Activated CD4-positive, CD25-positive, alpha-beta regulatory T cell treated with anti-CD3 and anti-CD28 coated beads, Interleukin-2, amount 50 U/mL, for 72 hours (primary cell): Measurements from ENCODE around the gene FXYD6.

Experiments
- DNase-seq: peaks from one replicate; pipeline ENCODE4 v3.0.0; 2021

Gene FXYD6

DNA sequence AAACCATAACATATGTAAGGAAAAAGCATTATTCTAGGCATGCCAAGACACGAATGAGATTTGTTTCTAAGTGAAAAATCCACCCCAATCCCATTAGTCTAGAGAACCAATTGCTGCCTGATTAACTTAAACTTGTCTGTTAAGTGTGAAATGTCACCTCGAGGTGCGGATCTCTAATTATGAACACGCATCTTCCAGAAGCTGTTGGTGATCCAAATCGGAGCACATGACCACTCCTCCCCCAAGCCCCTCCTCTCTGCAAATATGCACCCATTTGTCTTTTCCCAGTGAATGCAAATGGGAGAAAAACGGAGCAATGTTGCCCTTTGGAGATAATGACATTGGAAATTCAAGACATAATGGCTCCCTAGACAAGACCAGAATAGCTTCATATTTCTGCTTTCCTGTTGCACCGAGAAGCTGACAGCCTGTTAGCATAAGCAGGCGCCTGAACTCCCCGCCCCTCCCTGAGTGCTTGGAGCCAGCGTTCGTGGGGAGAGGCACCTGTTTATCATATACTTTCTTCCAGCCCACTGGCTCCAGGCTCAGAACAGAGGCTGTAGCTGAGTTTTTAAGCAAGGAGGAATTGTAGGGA is 6.0 kb upstream of the FXYD6 start:
- no peak for DNase-seq

DNA sequence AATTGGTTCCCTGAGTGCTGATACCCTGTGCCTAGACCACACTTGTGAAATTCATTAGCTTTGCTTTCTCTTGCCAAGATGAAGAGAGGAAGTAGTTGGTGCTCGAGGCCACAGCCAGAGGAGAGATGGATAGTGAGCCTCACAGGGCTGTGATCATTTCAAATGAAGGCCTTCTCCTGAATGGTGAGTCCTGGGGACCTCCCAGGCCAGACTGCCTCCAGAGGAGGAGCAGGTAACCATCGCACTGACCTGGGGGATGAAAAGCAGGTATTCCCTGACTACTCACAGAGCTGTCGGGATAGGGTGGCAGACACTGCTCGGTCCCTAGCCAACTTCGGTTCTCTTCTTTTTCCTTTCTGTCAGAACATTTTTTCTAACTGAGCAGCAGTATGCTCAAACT is 4.8 kb upstream of the FXYD6 start:
- DNase-seq: no peak

DNA sequence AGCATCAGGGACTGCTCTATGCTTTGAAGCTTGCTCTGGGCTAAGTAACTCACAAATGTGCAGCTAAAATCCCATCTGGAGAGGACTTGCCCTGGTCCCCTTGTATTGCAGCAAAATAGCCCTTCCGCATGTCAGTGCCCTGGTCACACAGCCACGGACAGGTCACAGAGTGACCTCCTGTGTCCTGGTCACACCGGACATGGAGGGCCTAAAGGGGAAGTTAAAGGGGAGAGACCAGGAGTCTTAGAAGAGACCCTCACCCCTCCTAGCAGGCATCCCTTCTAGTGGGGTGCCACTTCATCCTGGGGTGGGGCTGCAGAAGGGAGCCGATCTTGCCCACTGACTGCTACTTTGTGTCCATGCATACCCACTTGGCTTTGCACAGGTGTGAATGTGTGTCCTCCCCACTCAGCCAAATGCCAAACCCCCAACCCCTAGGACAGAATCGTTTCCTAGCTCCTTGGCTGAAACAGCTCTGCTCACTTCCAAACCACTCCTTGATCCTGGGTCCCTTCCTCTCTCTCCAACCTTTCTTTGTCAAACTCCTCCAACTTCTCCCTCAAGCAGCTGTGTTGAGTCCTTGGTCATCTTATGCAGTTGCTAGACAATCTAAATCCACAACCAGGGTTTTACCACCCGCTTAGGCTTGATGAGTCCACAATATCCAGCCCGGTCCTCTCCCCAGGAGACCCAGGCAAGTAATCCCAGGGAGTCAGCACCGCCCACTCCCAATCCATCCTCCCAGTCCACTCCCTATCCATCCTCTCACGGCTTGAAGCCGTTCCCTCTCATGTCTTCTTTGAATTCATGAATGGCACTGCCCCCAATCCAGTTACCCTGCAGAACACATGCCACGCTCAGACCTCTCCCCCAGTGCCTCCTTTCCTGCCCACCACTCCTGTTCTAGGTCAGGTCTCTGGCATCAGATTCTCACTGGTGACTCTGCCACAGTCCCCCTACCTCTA is 3.3 kb upstream of the FXYD6 start:
- no peak for DNase-seq

DNA sequence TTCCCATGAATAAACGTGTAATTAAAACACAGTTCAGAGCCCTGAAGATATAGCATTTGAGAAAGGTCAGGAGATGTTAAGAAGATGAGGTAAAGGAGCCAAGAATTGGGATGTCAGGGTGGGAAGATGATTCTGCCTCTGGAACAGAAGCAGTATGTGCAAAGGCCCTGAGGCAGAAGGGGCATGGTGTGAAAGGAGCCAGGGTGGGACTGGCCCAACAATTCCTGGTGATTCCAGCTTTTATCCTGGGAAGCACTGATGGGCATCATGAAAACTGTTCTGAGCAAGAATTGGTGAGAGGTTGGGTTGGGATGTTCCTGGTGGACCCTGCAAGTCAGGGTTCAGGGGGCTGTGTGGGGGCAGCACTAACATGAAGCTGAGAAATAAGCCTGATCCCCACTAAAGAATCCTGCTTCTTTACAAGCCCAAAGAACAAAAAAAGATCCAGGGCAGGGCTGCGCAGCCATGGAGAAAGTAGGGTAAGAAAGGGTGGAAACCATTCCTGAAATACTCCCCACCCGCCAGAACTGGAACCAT is 2.5 kb upstream of the FXYD6 start:
- no peak for DNase-seq

DNA sequence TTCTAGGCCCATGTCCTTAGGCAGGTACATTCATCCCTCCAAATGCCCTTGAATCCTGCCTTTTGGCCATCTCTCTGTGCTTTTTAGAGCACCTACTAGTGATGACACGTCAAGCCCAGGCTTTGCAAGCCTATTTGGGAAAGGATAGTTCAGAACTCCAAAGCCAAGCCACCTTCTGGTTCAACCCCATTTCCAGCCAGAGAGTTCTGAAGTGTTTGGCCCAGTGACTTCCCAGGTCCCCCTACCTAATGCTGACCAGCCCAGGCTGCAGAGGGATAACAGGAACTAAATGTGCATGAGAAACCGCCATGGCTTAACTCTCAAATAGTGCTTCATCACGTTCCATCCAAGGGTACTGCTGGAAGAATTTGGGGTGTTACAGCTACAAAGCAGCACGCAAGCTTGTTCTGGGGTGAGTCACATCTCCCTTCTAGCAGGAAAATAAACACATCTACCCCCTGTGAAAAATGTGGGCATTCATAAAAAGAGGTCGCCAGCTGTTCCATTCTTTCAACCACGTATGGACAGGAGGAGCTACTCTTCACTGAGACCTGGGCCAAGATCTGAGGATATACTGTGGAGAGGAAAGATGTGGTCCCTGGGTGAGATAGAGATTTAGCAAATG is 2.0 kb upstream of the FXYD6 start:
- no peak for DNase-seq

DNA sequence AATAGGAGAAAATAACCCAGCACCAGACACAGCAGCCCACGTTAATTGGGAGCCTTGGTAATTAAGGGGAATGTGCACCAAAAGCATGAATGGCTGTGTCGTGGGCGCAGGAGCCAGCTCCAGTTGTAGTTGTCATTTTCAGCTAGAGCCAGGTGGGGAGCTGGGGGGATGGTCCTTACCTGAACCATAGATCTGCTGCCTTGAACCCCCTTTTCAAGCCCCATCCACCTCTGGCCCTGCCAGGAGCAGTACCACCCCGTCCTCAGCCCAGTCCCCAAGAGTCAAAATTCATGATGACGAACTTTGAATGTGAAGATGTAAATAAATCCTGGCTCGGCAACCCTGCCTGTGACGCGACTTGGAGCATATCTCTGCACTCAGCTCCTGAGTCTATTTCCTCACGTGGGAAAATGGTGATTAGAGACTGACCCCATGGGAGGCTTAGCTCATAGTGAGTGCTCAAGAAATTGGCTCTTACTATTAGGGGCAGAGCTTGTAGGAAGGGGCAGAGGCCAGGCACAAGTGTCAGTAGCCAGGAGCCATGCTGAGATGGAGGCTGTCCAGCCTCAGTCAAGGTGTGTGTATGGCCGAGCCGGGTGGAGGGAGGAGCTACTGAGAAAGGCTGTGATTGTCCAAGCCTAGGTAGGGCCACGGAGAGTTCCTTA is 794 bp upstream of the FXYD6 start:
- DNase-seq: no peak

DNA sequence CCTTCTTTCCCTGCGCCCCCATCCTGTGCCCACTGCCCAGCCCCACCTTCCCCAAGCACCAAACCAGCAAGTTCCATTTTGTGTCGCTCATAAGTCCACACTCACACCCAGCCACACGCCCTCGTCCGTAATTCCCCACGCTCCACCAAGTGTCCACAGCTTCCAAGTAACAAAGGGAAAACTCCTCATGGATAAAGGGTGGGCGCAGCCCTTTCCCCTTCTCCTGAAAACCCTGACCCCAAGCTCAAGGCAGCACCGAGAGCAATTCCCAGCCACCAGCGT is 458 bp downstream of the FXYD6 start:
- no peak for DNase-seq

DNA sequence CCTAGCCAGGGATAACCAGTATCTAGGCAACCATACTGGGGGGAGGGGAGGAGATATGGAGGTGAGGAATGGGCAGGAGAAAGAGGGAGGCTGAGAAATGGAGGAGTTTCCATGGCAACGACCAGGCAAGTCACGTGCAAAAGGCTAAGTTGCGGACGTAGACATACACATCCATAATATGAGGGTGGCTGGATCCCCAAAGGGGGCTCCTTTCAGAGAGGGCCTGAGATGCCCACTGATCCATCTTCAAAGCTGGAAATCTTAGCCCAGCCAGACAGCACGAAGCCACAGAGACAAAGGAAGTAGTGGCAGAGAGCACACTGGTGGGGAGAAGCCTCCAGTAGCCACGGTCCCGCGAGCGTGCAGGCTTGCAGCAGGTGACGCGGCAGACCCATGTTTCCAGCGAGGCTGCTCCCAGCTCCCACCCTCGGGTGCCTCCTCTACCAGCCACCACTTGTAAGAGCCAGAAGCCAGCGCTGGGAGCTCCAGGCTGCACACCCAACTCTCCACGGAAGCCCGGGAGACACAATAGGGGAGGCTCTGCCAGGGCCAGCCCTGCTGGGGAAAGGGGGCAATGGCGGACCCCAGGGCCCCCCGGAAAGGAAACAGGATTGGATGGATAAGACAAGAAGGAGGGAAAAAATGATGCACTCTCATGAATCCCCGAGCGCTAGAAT is 938 bp downstream of the FXYD6 start:
- peak; percentile 42 for DNase-seq

DNA sequence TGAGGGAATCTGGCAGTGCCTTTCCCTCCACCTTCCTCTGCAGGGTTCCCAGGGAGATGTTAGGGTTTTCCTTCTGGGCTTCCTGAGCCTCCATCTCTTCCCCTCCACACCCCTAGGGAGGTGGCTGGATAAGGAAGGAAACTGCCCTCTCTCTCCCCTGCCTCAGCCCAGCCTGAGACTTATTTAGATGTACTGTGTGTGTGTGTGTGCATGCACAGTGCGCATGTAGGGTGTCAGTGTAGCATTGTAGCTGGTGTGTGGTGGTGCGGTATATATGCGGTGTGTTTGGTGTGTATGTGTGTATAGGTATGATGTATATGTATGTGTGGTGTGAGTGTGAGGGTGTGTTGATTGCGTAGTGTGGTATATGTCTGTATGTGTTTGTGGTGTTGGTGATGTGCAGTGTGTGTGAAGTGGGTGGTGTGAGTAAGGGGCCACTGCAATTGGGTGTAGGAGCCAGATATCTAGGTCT is 1.5 kb downstream of the FXYD6 start:
- DNase-seq: no peak

DNA sequence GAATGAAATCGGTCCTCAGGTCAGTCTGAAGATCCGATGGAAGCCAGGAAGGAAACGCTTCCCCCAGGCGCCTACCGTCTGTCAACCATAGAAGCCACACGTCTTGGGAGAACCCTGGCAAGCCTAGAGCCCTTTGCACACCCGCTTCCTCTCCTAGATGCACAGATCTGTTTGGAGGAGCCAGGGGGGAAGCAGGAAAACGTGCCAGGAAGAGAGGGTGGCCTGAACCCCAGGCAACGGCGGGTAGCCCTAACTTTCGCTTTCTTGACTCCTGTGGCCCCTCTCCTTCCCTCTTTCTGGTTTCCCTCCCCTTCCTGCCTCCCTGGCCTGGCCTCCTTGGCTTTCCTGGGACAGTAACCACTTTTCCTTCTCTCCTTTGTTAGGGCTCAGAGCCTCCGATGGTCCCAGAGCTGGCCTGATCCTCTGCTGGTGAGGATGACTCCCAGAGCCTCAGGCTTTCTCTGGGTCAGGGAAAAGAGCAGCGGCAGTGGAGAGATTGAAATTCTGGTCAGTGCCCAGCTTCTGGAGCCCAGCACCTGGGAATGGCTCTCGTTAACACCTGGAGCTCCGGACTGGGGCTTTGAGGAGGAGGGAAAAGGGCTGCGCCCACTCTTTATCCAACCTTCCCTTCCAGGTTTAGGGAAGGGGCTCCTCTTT is 2.1 kb downstream of the FXYD6 start:
- no peak for DNase-seq

DNA sequence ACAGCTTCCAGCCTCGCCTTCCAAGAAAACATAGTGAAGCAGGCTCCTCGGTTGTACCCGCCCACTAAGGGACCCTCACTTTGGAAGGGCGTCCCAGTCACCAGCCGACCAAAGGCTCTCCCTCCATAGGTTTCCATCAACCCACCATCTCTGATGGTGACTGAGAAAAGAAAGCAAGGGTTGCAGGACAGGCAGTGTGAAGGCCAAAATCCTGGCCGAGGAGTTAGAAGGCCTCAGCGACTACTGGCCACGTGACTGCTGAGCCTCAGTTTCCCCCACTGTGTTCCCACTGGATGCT is 2.7 kb downstream of the FXYD6 start:
- no peak for DNase-seq

DNA sequence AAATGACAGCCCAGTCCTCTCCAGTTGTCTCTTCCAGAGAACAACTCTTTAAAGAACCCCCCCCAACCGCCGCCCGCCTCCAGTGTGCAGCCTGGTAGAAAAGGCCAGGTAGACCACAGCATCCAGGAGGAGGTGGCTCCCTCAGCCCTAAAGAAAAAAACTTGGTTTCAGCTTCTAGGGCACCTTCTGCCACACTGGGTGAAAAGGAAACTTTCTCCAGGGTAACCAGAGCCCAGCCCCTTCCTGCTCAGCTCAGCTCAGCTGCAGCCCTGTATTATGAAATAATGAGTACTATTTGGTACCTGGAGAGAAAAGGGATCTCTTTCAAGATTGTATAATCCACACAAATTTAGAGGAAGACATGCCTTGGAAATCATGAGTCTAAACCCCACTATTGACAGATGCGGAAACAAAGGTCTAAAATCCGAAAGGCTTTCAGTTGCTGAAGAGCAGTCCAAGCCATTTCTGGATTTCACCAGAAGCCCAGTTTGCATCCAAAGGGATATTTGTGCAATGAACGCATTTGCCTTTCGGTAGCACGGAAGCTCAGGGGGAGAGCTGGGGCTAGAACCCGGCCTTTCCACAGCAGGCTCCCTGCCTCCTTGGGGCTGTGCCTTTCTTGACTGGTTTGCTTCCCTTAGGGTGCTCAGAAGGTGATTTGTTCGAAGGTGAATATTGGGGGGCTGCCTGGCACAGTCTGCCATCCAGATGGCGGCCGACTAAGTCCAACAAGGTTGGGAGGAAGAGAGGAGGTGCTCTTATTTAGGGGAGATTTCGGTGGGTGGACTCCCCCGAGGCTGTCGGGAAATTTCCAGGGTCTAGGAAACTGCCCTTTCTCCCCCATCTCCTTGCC is 3.3 kb downstream of the FXYD6 start:
- no peak for DNase-seq

DNA sequence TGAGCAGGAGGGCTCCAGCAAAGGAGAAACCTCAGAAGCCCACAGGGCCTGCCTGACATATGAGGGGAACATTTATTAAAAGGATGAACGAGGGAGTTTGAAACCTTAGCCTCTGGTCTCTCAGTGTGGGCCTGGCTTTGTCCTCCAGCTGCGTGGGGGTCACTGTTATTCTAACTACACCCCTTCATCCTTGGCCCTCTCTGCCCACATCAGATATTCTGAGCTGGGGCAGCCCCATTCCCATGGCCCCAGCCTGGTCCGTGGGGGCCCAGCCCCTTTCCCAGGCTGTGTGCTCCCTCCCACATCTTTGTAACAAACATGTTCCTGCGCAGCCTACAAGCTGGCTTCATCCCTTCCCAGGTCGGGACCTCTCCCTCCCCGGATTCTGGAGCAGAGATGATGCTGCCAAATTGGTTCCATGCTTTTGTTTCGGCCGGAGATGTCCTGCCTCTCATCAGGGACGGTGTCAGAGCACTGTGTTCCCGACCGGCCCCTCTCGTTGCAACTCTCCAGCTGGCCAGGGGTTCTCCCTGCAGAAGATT is 4.0 kb downstream of the FXYD6 start:
- DNase-seq: no peak

DNA sequence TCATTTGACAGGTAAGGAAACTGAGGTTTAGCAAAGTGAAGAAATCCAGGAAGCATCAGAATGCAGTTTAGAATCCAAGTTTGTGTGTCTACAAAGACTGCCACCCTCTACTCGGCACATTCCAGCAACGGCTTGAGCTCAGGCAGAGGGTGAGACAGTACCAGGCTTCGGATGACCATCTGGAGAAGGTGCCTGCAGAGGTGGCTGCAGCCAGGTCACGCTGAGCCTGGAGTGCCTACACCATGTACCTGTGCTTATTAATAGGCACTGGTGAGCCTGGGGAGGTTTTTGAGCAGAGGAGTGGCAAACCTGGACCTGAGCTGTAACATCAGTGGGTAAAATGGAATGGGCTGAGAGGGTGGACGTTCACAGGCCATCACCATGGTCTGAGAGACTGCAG is 4.7 kb downstream of the FXYD6 start:
- no peak for DNase-seq

DNA sequence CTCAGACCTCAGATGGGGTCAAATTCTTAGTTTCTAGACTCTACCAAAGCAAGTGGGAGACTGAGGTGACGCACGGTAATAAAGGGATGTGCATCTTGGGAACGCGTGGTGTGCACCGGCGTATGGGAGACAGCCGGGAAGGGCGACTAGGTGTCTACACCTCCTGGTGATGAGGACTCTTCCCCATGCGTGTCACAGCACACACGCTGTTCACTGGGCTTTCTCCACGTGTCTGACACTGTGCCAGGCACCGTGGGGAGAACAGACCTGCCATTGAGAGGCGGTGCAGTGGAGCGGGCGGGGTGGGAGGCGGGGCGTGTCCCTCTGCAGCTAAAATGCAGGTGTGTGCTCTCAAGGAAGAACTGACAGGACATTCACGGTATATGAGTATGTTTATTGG is 5.3 kb downstream of the FXYD6 start:
- no peak for DNase-seq

DNA sequence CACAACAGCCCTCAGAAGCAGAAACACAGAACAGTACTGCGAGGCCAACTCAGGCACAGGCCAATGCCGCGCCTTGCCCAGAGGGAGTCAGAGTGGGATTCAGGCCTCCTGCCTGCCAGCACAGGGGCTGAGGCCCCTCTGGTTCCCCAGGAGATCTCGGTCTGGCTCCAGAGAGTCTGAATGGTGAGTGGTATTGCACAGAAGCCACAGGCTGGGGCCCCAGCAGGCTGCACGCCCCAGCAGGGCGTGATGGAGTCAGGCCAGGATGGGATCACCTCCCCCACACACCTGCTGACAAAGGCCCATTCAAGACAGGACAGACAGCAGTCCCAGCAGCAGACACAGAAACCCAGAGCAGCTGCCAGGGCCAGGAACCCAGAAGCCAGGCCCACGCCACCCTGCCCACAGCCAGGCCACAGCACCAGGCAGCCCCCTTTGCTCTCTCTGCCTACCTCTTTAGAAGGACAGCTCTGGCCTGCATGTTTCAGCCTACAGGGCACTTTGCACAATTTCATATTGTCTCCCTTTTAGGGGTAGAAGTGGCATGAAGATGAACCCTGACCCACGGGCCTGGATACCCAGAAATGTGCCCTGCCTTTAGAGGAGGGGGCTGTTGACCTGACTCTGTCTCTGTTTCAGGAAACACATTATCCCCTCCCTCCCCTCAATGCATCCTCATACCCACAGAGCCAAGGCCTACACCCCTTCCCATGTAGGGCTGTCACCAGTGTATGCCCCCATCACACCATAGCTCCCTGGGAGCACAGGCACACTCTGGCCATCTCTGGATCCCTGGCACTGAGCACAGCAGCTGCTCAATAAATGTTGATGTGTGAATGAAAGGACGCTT is 6.1 kb downstream of the FXYD6 start:
- DNase-seq: no peak

DNA sequence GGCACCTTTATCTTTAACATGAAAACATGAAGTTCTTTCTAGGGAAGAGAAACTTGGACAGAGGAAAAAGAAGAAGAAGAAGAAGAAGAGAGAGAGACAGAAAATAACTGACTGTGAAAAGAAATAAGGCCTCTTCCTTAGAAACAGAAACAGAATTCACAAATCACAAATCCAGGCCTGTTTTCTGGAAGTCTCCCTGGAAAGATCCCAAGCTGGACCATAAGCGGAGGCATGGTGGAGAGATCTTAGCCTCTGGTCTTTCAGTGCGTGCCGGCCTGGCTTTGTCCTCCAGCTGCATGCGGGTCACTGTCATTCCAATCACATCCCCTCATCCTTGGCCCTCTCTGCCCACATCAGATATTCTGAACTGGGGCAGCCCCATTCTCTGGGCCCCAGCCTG is 6.9 kb downstream of the FXYD6 start:
- DNase-seq: no peak

DNA sequence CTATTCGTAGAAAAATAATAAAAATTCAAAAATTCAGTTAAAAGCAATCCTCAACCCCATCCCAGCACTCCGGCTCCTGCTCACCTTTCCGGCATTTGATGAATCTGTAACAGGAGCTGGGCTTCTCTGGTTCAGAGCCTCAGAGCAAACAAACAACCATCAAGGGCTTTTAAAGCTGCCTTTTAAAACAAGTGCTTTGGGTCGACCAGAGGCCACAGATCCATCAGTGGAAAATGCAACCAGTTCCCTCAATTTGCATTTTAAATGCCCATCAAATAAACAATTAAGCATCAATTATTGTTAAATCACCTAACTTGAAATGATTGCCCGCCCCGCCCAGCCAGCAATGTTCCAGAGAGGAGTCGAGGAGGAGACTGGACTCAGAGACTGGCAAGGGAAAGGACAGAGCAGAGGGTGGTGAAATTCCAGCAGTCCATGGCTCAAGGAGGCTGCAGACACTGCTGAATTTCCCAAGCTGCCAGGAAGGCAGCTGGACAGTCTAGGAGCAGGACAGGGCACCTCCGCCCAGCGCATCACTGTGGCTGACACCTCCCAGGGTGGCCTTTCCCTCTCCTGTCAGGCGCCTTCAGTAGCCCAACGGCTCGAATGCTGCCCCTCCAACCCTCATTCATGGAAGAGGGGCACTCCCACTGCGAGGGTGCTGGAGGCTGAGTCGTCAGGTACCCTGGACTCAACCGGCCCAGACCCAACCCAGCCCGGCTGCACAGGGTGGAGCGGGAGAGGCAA is 7.5 kb downstream of the FXYD6 start:
- DNase-seq: no peak

DNA sequence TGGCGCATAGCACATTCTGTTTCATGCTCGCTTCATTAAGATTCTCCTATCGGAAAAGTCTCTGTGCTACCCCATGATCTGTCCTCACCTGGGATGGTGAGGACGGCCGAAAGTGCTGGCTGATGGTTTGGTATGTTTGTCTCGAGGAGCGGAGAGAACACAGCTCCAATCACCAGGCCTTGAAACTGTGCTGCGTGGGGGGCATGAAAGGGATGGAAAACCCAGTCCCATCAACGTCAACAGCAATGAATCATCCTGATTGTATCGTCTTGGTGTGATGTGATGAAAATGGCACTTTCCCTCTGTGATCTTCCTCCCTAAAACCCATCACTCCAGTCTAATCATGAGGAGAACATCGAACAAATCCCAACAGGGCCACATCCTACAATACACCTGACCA is 8.4 kb downstream of the FXYD6 start:
- DNase-seq: no peak
